ENCODE data around the gene GSTM5. TPM values are rescaled to one million over a fixed set of nuclear protein-coding genes. Genes with fewer than 3 reads are reported as not detected.
"Not testable (repeated sequence)": the region's sequence is repeated elsewhere in the genome, so short reads cannot be mapped to it uniquely, and the experiment has no call there.

Gene GSTM5
- total RNA-seq, 1 experiment from 2014 or later: 0.48 TPM

GRCh38 chr1:109761227-109762038 lies 49.4 kb downstream of the GSTM5 start:
- no peak for DNase-seq (ENCODE audit: low read depth)

- no peak for DNase-seq (ENCODE audit: low read depth)
These were observed 50.1 kb downstream of the GSTM5 start for GRCh38 chr1:109762039-109762585.

- DNase-seq (ENCODE audit: low read depth): peak; percentile 44
These were observed 51.0 kb downstream of the GSTM5 start for GRCh38 chr1:109762821-109763645.

GRCh38 chr1:109763646-109764415 lies 51.8 kb downstream of the GSTM5 start, which contains the start of gene EPS8L3:
TSS of gene EPS8L3 (minus strand) at chr1:109763923. CDS start at chr1:109761749, 2,174 bp downstream.
- no peak for DNase-seq (ENCODE audit: low read depth)

GRCh38 chr1:109764561-109765482 lies 52.8 kb downstream of the GSTM5 start:
- DNase-seq (ENCODE audit: low read depth): no peak

- DNase-seq (ENCODE audit: low read depth): no peak
These were observed 53.4 kb downstream of the GSTM5 start for GRCh38 chr1:109765483-109765815.

- DNase-seq (ENCODE audit: low read depth): no peak
These were observed 54.0 kb downstream of the GSTM5 start for GRCh38 chr1:109765896-109766615.

GRCh38 chr1:109766991-109767636 lies 55.1 kb downstream of the GSTM5 start:
- not testable (repeated sequence) for DNase-seq (ENCODE audit: low read depth)

Other genes with a start within 250 kb of the GSTM5 start
- gene SYPL2, start 245.7 kb upstream of the GSTM5 start, total RNA-seq (2014; rRNA removed; shearing (Covaris generic)): 0.96 and 1.6 TPM in 2 replicates
- gene ATXN7L2, start 228.3 kb upstream of the GSTM5 start, total RNA-seq (2014; rRNA removed; shearing (Covaris generic)): 2.2 and 3.0 TPM in 2 replicates
- gene CYB561D1, start 218.2 kb upstream of the GSTM5 start, total RNA-seq (2014; rRNA removed; shearing (Covaris generic)): 4.0 and 4.8 TPM in 2 replicates
- 2.5 and 3.4 TPM in 2 replicates for gene AMIGO1, start 202.5 kb upstream of the GSTM5 start, total RNA-seq (2014; rRNA removed; shearing (Covaris generic))
- under 0.01 and 0.20 TPM in 2 replicates for gene GPR61, start 172.4 kb upstream of the GSTM5 start, total RNA-seq (2014; rRNA removed; shearing (Covaris generic))
- 17.3 and 20.2 TPM in 2 replicates for gene GNAI3, start 163.6 kb upstream of the GSTM5 start, total RNA-seq (2014; rRNA removed; shearing (Covaris generic))
- 0.29 TPM in 1 of 2 replicates, not detected in the other for gene GNAT2, start 92.6 kb upstream of the GSTM5 start, total RNA-seq (2014; rRNA removed; shearing (Covaris generic))
- gene AMPD2, start 92.4 kb upstream of the GSTM5 start, total RNA-seq (2014; rRNA removed; shearing (Covaris generic)): 48.5 and 60.4 TPM in 2 replicates
- 30.6 and 34.5 TPM in 2 replicates for gene GSTM4, start 56.2 kb upstream of the GSTM5 start, total RNA-seq (2014; rRNA removed; shearing (Covaris generic))
- 17.5 and 17.6 TPM in 2 replicates for gene GSTM2, start 44.2 kb upstream of the GSTM5 start, total RNA-seq (2014; rRNA removed; shearing (Covaris generic))
- gene GSTM1, start 24.4 kb upstream of the GSTM5 start, total RNA-seq (2014; rRNA removed; shearing (Covaris generic)): 0.12 TPM in 1 of 2 replicates, not detected in the other
- 229 and 247 TPM in 2 replicates for gene GSTM3, start 28.8 kb downstream of the GSTM5 start, total RNA-seq (2014; rRNA removed; shearing (Covaris generic))
- not detected in 2 replicates for gene EPS8L3, start 51.7 kb downstream of the GSTM5 start, total RNA-seq (2014; rRNA removed; shearing (Covaris generic))
- 35.4 and 51.5 TPM in 2 replicates for gene CSF1, start 198.6 kb downstream of the GSTM5 start, total RNA-seq (2014; rRNA removed; shearing (Covaris generic))